NB4 (cell line): Measurements from ENCODE around the gene ZNF652.
"Not testable (repeated sequence)": the region's sequence is repeated elsewhere in the genome, so short reads cannot be mapped to it uniquely, and the experiment has no call there.

ENCODE experiments used
- MYC ChIP-seq: IDR thresholded peaks from 2 replicates; pipeline ENCODE4 v1.6.1; 2011; ENCODE audit warnings: low read depth, low read length
- POLR2A ChIP-seq: IDR thresholded peaks from 2 replicates; pipeline ENCODE4 v1.6.1; 2011; ENCODE audit warnings: mild to moderate bottlenecking; ENCODE audit not compliant: insufficient read length; ENCODE audit errors: extremely low read depth
- TF ChIP-seq, protein P1 (sequence below): IDR thresholded peaks from one replicate; pipeline ENCODE4 v1.5.1; 2012; ENCODE audit warnings: low read depth, low read length
- TF ChIP-seq, protein P2 (sequence below): IDR thresholded peaks from 2 replicates; pipeline ENCODE4 v1.6.1; 2011; ENCODE audit warnings: low read depth, low read length

DNA sequence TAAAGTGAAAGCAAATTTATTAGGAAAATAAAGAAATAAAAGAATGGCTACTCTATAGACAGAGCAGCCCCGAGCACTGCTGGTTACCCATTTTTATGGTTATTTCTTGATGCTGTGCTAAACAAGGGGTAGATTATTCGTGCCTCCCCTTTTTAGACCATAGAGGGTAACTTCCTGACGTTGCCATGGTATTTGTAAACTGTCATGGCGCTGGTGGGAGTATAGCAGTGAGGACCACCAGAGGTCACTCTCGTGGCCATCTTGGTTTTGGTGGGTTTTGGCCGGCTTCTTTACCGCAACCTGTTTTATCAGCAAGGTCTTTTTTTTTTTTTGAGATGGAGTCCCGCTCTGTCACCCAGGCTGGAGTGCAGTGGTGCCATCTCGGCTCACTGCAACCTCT lies 100.5 kb downstream of the ZNF652 start:
- TF ChIP-seq, protein P1, sequence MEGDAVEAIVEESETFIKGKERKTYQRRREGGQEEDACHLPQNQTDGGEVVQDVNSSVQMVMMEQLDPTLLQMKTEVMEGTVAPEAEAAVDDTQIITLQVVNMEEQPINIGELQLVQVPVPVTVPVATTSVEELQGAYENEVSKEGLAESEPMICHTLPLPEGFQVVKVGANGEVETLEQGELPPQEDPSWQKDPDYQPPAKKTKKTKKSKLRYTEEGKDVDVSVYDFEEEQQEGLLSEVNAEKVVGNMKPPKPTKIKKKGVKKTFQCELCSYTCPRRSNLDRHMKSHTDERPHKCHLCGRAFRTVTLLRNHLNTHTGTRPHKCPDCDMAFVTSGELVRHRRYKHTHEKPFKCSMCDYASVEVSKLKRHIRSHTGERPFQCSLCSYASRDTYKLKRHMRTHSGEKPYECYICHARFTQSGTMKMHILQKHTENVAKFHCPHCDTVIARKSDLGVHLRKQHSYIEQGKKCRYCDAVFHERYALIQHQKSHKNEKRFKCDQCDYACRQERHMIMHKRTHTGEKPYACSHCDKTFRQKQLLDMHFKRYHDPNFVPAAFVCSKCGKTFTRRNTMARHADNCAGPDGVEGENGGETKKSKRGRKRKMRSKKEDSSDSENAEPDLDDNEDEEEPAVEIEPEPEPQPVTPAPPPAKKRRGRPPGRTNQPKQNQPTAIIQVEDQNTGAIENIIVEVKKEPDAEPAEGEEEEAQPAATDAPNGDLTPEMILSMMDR = not testable (repeated sequence)
- TF ChIP-seq POLR2A, MYC: not testable (repeated sequence)
- TF ChIP-seq, protein P2, sequence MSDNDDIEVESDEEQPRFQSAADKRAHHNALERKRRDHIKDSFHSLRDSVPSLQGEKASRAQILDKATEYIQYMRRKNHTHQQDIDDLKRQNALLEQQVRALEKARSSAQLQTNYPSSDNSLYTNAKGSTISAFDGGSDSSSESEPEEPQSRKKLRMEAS = not testable (repeated sequence)
